Prostate gland (tissue), 2 donors: ENCODE results near the gene NEMP2. TPM values are rescaled to one million over a fixed set of nuclear protein-coding genes. Genes with fewer than 3 reads are reported as not detected.

ENCODE experiments used
- DNase-seq: peaks from one replicate; pipeline ENCODE4 v3.0.0-alpha.2; 2019; ENCODE audit warnings: low spot score
- H3K27ac ChIP-seq, 2 donors: fragments of 200-600 bp; sonication (generic); 2 replicates each; pipeline ENCODE4 v1.5.1; 2017 to 2019
- H3K27me3 ChIP-seq: fragments of 200-600 bp; sonication (generic); replicated peaks from 2 replicates; pipeline ENCODE4 v1.5.1; 2019; ENCODE audit not compliant: insufficient read depth
- H3K36me3 ChIP-seq, 2 donors: fragments of 200-600 bp; sonication (generic); 1 replicate in 1 of 2; 2 replicates in 1 of 2; pipeline versions ENCODE4 v1.5.1 to v1.8.1; 2017 to 2019
- H3K4me1 ChIP-seq: fragments of 200-600 bp; sonication (generic); replicated peaks from 2 replicates; pipeline ENCODE4 v1.5.1; 2019
- H3K4me3 ChIP-seq, 2 donors: fragments of 200-600 bp; sonication (generic); 2 replicates each; pipeline ENCODE4 v1.5.1; 2017 to 2019
- H3K9me3 ChIP-seq: fragments of 200-600 bp; sonication (generic); 2 replicates; pipeline ENCODE4 v1.5.1; 2017
- POLR2A ChIP-seq: fragments of 450-650 bp; IDR thresholded peaks from one replicate; pipeline ENCODE4 v1.6.1; 2016; ENCODE audit warnings: antibody characterized with exemption, mild to moderate bottlenecking
- POLR2AphosphoS5 ChIP-seq: sonication (generic); formaldehyde crosslinking; IDR thresholded peaks from one replicate; pipeline ENCODE4 v1.6.1; 2017; ENCODE audit warnings: antibody characterized with exemption
- WGBS: methylation state at CpG from one replicate; pipeline ENCODE4 v1.1.5; 2018; 5-methylcytosine and 5-hydroxymethylcytosine counted together
- intact Hi-C: fragments of 100-400 bp; cut with DNase I; formaldehyde crosslinking; loops from one replicate; pipeline ENCODE4 v1.14.2; 2022
- total RNA-seq, 2 donors: library from RNA; depleted of rRNA; stranded (reverse); fragments of >200 nt; gene quantifications; one replicate each; pipeline ENCODE4 v1.1.0, GENCODE V29; 2016
- TF ChIP-seq, protein P1 (sequence below), 4 experiments: fragments of 200-600 bp in 2 of 4; fragments of 450-650 bp in 2 of 4; sonication (generic) in 2 of 4; IDR thresholded peaks; 1 replicate in 3 of 4; 2 replicates in 1 of 4; pipeline ENCODE4 v1.5.1; 2016 to 2019; ENCODE audit warnings: antibody characterized with exemption in 4 of 4, mild to moderate bottlenecking in 2 of 4, moderate library complexity in 2 of 4

The NEMP2 gene
- total RNA-seq, 2 donors from 2014 or later, result 4.6 to 14.0 TPM

DNA sequence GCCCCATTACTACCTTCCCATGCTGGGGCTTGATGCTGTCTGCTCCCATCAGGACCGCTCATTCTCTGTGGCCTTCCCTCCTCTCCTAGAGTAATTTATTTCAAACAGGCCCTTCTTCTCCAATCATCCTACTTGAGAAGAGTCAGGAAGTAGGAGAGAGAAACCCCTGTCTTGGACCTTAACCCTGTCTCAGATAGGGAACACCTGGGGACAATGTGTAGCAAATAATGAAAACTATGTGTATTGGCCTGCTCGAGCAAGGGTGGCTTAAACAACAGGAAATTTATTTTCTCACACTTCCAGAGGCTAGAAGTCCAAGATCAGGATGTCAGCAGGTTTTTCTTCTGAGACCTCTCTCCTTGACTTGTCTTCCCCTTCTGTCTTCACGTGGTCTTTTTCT lies 26.6 kb upstream of the NEMP2 start:
- no peak for DNase-seq
- no peaks in the 10 kb centered on the region for H3K9me3 ChIP-seq
- WGBS, result 86% methylated on average over 3 of the region's 3 CpGs
- no peaks in the 10 kb centered on the region for H3K27me3 ChIP-seq
- H3K36me3 ChIP-seq, result no peaks in the 10 kb centered on the region
- H3K4me1 ChIP-seq, result no peaks in the 10 kb centered on the region
- TF ChIP-seq, protein P1, sequence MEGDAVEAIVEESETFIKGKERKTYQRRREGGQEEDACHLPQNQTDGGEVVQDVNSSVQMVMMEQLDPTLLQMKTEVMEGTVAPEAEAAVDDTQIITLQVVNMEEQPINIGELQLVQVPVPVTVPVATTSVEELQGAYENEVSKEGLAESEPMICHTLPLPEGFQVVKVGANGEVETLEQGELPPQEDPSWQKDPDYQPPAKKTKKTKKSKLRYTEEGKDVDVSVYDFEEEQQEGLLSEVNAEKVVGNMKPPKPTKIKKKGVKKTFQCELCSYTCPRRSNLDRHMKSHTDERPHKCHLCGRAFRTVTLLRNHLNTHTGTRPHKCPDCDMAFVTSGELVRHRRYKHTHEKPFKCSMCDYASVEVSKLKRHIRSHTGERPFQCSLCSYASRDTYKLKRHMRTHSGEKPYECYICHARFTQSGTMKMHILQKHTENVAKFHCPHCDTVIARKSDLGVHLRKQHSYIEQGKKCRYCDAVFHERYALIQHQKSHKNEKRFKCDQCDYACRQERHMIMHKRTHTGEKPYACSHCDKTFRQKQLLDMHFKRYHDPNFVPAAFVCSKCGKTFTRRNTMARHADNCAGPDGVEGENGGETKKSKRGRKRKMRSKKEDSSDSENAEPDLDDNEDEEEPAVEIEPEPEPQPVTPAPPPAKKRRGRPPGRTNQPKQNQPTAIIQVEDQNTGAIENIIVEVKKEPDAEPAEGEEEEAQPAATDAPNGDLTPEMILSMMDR (IDR thresholded peaks at IDR 0.05), result no peak
- no peak overlapping the region for H3K4me3 ChIP-seq
- no peak overlapping the region for H3K27ac ChIP-seq
- intact Hi-C loops, result no loop called here

GRCh38 chr2:190554357-190555006 lies 20.0 kb upstream of the NEMP2 start:
- Histone ChIP-seq H3K9me3 (no peaks in the 10 kb centered on the region), H3K36me3 (no peaks in the 10 kb centered on the region), H3K27me3 (no peaks in the 10 kb centered on the region), H3K4me3 (no peak overlapping the region), H3K27ac (no peak overlapping the region), H3K4me1 (no peaks in the 10 kb centered on the region)
- 85% methylated on average over 7 of the region's 7 CpGs for WGBS
- no peak for DNase-seq
- intact Hi-C loops, result no loop called here
- no peak for TF ChIP-seq POLR2A
- TF ChIP-seq, protein P1 (IDR thresholded peaks at IDR 0.05), result no peak
- no peak for TF ChIP-seq POLR2AphosphoS5

- TF ChIP-seq POLR2AphosphoS5, result no peak
- TF ChIP-seq, protein P1 (IDR thresholded peaks at IDR 0.05), result no peak
- no peak for TF ChIP-seq POLR2A
- WGBS, result 100% methylated on average over 1 of the region's 1 CpG
- H3K27me3 ChIP-seq, result no peaks in the 10 kb centered on the region
- DNase-seq, result no peak
- H3K4me1 ChIP-seq, result no peaks in the 10 kb centered on the region
- no peak overlapping the region for H3K27ac ChIP-seq
- no peak overlapping the region for H3K4me3 ChIP-seq
- no peaks in the 10 kb centered on the region for H3K9me3 ChIP-seq
- H3K36me3 ChIP-seq, result no peaks in the 10 kb centered on the region
- intact Hi-C loops, result no loop called here
Measured at GRCh38 chr2:190553254-190553653, 18.7 kb upstream of the NEMP2 start.

GRCh38 chr2:190551928-190552327 lies 17.4 kb upstream of the NEMP2 start:
- intact Hi-C loops, result no loop called here
- no peak for TF ChIP-seq POLR2A
- no peak for TF ChIP-seq POLR2AphosphoS5
- TF ChIP-seq, protein P1 (IDR thresholded peaks at IDR 0.05), result no peak
- Histone ChIP-seq H3K9me3 (no peaks in the 10 kb centered on the region), H3K4me3 (no peak overlapping the region), H3K4me1 (no peaks in the 10 kb centered on the region), H3K27me3 (no peaks in the 10 kb centered on the region), H3K27ac (no peak overlapping the region), H3K36me3 (no peaks in the 10 kb centered on the region)
- DNase-seq, result no peak
- WGBS, result 84% methylated on average over 4 of the region's 4 CpGs

GRCh38 chr2:190550137-190550536 lies 15.6 kb upstream of the NEMP2 start:
- no peaks in the 10 kb centered on the region for H3K9me3 ChIP-seq
- no peaks in the 10 kb centered on the region for H3K36me3 ChIP-seq
- TF ChIP-seq, protein P1 (IDR thresholded peaks at IDR 0.05), result no peak
- TF ChIP-seq POLR2A, result no peak
- no peak for TF ChIP-seq POLR2AphosphoS5
- 96% methylated on average over 3 of the region's 3 CpGs for WGBS
- intact Hi-C loops, result no loop called here
- no peak overlapping the region for H3K4me3 ChIP-seq
- DNase-seq, result no peak
- H3K4me1 ChIP-seq, result no peaks in the 10 kb centered on the region
- no peak overlapping the region for H3K27ac ChIP-seq
- no peaks in the 10 kb centered on the region for H3K27me3 ChIP-seq
